Liver (tissue), 9 donors: ENCODE measurements around the gene JAG1. TPM values are rescaled to one million over a fixed set of nuclear protein-coding genes. Genes with fewer than 3 reads are reported as not detected.

Experiments used
- DNase-seq: peaks from one replicate; pipeline ENCODE4 v3.0.0-alpha.2; 2017; ENCODE audit warnings: low spot score
- H3K27ac ChIP-seq, 2 donors: one replicate each; pipeline ENCODE4 v1.7.0; 2013; ENCODE audit warnings: inconsistent platforms in 2 of 2, low read length in 2 of 2, control low read depth in 1 of 2, low read depth in 1 of 2, mild to moderate bottlenecking in 1 of 2
- H3K27me3 ChIP-seq, 4 donors: one replicate each; pipeline versions ENCODE4 v1.6.1 to v1.7.0; 2013; ENCODE audit warnings: low read length in 3 of 4, inconsistent platforms in 1 of 4, mild to moderate bottlenecking in 1 of 4, moderate library complexity in 1 of 4; ENCODE audit not compliant: control insufficient read depth in 4 of 4, insufficient read depth in 4 of 4
- H3K36me3 ChIP-seq, 4 donors: one replicate each; pipeline versions ENCODE4 v1.6.1 to v1.7.0; 2013; ENCODE audit warnings: low read length in 3 of 4, mild to moderate bottlenecking in 3 of 4, low read depth in 1 of 4, moderate library complexity in 1 of 4; ENCODE audit not compliant: control insufficient read depth in 4 of 4, insufficient read depth in 3 of 4
- H3K4me1 ChIP-seq, 4 donors: one replicate each; pipeline versions ENCODE4 v1.6.1 to v1.7.0; 2013; ENCODE audit warnings: low read length in 3 of 4, mild to moderate bottlenecking in 3 of 4, moderate library complexity in 1 of 4; ENCODE audit not compliant: control insufficient read depth in 4 of 4, insufficient read depth in 4 of 4
- H3K4me3 ChIP-seq, 3 donors: one replicate each; pipeline versions ENCODE4 v1.6.1 to v1.7.0; 2013; ENCODE audit warnings: low read length in 3 of 3, control low read depth in 1 of 3, low read depth in 1 of 3, mild to moderate bottlenecking in 1 of 3
- H3K9ac ChIP-seq, 2 donors: one replicate each; pipeline ENCODE4 v1.7.0; 2013; ENCODE audit warnings: low read length in 2 of 2, mild to moderate bottlenecking in 2 of 2, moderate library complexity in 2 of 2, control low read depth in 1 of 2, low read depth in 1 of 2
- H3K9me3 ChIP-seq, 4 donors: one replicate each; pipeline versions ENCODE4 v1.6.1 to v1.7.0; 2013; ENCODE audit warnings: low read length in 3 of 4; ENCODE audit not compliant: control insufficient read depth in 4 of 4
- ATF3 ChIP-seq: IDR thresholded peaks from 2 replicates; pipeline ENCODE4 v1.6.1; 2016; ENCODE audit warnings: antibody characterized with exemption
- CTCF ChIP-seq: fragments of 150-350 bp; IDR thresholded peaks from 2 replicates; pipeline ENCODE4 v1.5.1; 2017; ENCODE audit warnings: improper control_type of control experiment, low read depth, low read length; ENCODE audit not compliant: missing input control
- EGR1 ChIP-seq, 2 donors: IDR thresholded peaks; 2 replicates each; pipeline ENCODE4 v1.6.1; 2016 to 2018; ENCODE audit warnings: antibody characterized with exemption in 2 of 2, low read depth in 2 of 2
- FOXA1 ChIP-seq: IDR thresholded peaks from 2 replicates; pipeline ENCODE4 v1.6.1; 2016; ENCODE audit warnings: antibody characterized with exemption
- FOXA2 ChIP-seq: IDR thresholded peaks from 2 replicates; pipeline ENCODE4 v1.6.1; 2016; ENCODE audit warnings: antibody characterized with exemption
- GABPA ChIP-seq, 2 donors: IDR thresholded peaks in 1 of 2; conservative IDR thresholded peaks in 1 of 2; 2 replicates each; pipeline ENCODE4 v1.6.1; 2016; ENCODE audit warnings: antibody characterized with exemption in 2 of 2, mild to moderate bottlenecking in 1 of 2, moderate library complexity in 1 of 2
- HNF4A ChIP-seq, 2 donors: conservative IDR thresholded peaks; 2 replicates each; pipeline ENCODE4 v1.6.1; 2016; ENCODE audit warnings: antibody characterized with exemption in 2 of 2, mild to moderate bottlenecking in 2 of 2
- HNF4G ChIP-seq: IDR thresholded peaks from 2 replicates; pipeline ENCODE4 v1.6.1; 2016; ENCODE audit warnings: antibody characterized with exemption
- JUND ChIP-seq, 2 donors: IDR thresholded peaks; 2 replicates each; pipeline ENCODE4 v1.6.1; 2016; ENCODE audit warnings: antibody characterized with exemption in 2 of 2
- MAX ChIP-seq: IDR thresholded peaks from 2 replicates; pipeline ENCODE4 v1.6.1; 2016; ENCODE audit warnings: antibody characterized with exemption
- NR2F2 ChIP-seq: IDR thresholded peaks from 2 replicates; pipeline ENCODE4 v1.6.1; 2016; ENCODE audit warnings: antibody characterized with exemption
- RAD21 ChIP-seq, 2 donors: IDR thresholded peaks; 2 replicates each; pipeline ENCODE4 v1.6.1; 2016; ENCODE audit warnings: antibody characterized with exemption in 2 of 2, mild to moderate bottlenecking in 2 of 2
- REST ChIP-seq: IDR thresholded peaks from 2 replicates; pipeline ENCODE4 v1.6.1; 2016; ENCODE audit warnings: antibody characterized with exemption, mild to moderate bottlenecking
- RXRA ChIP-seq, 2 donors: IDR thresholded peaks; 2 replicates each; pipeline ENCODE4 v1.6.1; 2017 to 2018; ENCODE audit warnings: antibody characterized with exemption in 2 of 2, mild to moderate bottlenecking in 1 of 2
- SP1 ChIP-seq: IDR thresholded peaks from 2 replicates; pipeline ENCODE4 v1.6.1; 2018; ENCODE audit warnings: antibody characterized with exemption, mild to moderate bottlenecking
- TAF1 ChIP-seq: conservative IDR thresholded peaks from 2 replicates; pipeline ENCODE4 v1.6.1; 2016; ENCODE audit warnings: antibody characterized with exemption, mild to moderate bottlenecking
- YY1 ChIP-seq: IDR thresholded peaks from 2 replicates; pipeline ENCODE4 v1.6.1; 2016; ENCODE audit warnings: antibody characterized with exemption, mild to moderate bottlenecking
- ZBTB33 ChIP-seq: IDR thresholded peaks from 2 replicates; pipeline ENCODE4 v1.6.1; 2016; ENCODE audit warnings: antibody characterized with exemption
- WGBS: extraction: QIAGEN DNeasy Blood & Tissue Kit; methylation state at CpG from one replicate; pipeline ENCODE4 v1.1.7; 2013; 5-methylcytosine and 5-hydroxymethylcytosine counted together
- polyA plus RNA-seq, 2 donors: library from polyadenylated mRNA; stranded (reverse) in 1 of 2; unstranded in 1 of 2; fragments of 200-250 nt in 1 of 2; fragments of >200 nt in 1 of 2; fragmentation: Nextera tagmentation in 1 of 2; extraction: Ambion mirVana in 1 of 2; gene quantifications; one replicate each; pipeline versions ENCODE4 v1.2.1 to v1.2.3, GENCODE V29; 2013 to 2015
- total RNA-seq, 2 donors: library from RNA; depleted of rRNA; stranded (reverse); fragments of >200 nt; gene quantifications; one replicate each; pipeline ENCODE4 v1.2.3, GENCODE V29; 2014
- donor health status: healthy.
- donor health status: healthy.
- donor health status: healthy.
- donor health status: healthy.
- donor health status: healthy.

Gene JAG1
- total and polyA plus RNA-seq, 4 donors, result 1.8 to 16.6 (median 4.6) TPM

- Histone ChIP-seq H3K27me3 (no peaks in the 10 kb centered on the region), H3K36me3 (peaks cover 0 to 16% (median 5%) of the 10 kb centered on the region in 4 donors), H3K9ac (no peak overlapping the region), H3K9me3 (no peaks in the 10 kb centered on the region), H3K4me1 (no peaks in the 10 kb centered on the region), H3K4me3 (no peak overlapping the region), H3K27ac (peak overlapping the region in 1 of 2 donors; percentile 22)
- no peak for DNase-seq
- 96% methylated on average over 5 of the region's 5 CpGs for WGBS
- TF ChIP-seq TAF1, result no peak
- TF ChIP-seq ATF3, result no peak
- TF ChIP-seq REST, result no peak
- TF ChIP-seq MAX, result no peak
- TF ChIP-seq HNF4G, result no peak
- TF ChIP-seq GABPA (IDR thresholded peaks at IDR 0.05 in 1 of 2, conservative IDR thresholded peaks at IDR 0.05 in 1 of 2), result no peak
- no peak for TF ChIP-seq RAD21 (IDR thresholded peaks at IDR 0.05)
- no peak for TF ChIP-seq FOXA2
- TF ChIP-seq FOXA1, result no peak
- TF ChIP-seq YY1, result no peak
Measured at GRCh38 chr20:10635476-10636208, 38.2 kb downstream of the JAG1 start.

- Histone ChIP-seq H3K36me3 (peaks cover 0 to 10% (median 3%) of the 10 kb centered on the region in 4 donors), H3K27ac (peak overlapping the region; percentile 16 to 22), H3K4me1 (no peaks in the 10 kb centered on the region), H3K9me3 (no peaks in the 10 kb centered on the region), H3K4me3 (no peak overlapping the region), H3K9ac (no peak overlapping the region), H3K27me3 (no peaks in the 10 kb centered on the region)
- no peak for DNase-seq
- 91% methylated on average over 11 of the region's 11 CpGs for WGBS
- no peak for TF ChIP-seq REST
- TF ChIP-seq JUND (IDR thresholded peaks at IDR 0.05), result no peak
- TF ChIP-seq ZBTB33, result no peak
- TF ChIP-seq GABPA (IDR thresholded peaks at IDR 0.05 in 1 of 2, conservative IDR thresholded peaks at IDR 0.05 in 1 of 2), result no peak
- TF ChIP-seq FOXA1, result no peak
- no peak for TF ChIP-seq HNF4G
- TF ChIP-seq CTCF, result no peak
- no peak for TF ChIP-seq RXRA (IDR thresholded peaks at IDR 0.05)
- TF ChIP-seq YY1, result no peak
- TF ChIP-seq TAF1, result no peak
- no peak for TF ChIP-seq NR2F2
- TF ChIP-seq RAD21 (IDR thresholded peaks at IDR 0.05), result no peak
- TF ChIP-seq HNF4A (conservative IDR thresholded peaks at IDR 0.05), result no peak
- TF ChIP-seq ATF3, result no peak
- TF ChIP-seq FOXA2, result no peak
- TF ChIP-seq EGR1 (IDR thresholded peaks at IDR 0.05; ENCODE audit: low read depth in 2 of 2), result no peak
- no peak for TF ChIP-seq SP1
Measured at GRCh38 chr20:10634683-10635411, 39.0 kb downstream of the JAG1 start.
